Suprapubic skin (tissue), 4 donors: ENCODE data around the gene HMCN1. TPM values are rescaled to one million over a fixed set of nuclear protein-coding genes. Genes with fewer than 3 reads are reported as not detected.

ENCODE experiments used
- DNase-seq, 2 donors: peaks; one replicate each; pipeline ENCODE4 v3.0.0-alpha.2; 2019; ENCODE audit warnings: low spot score in 2 of 2
- H3K27ac ChIP-seq: fragments of 200-600 bp; sonication (generic); one replicate; pipeline ENCODE4 v1.5.1; 2019
- H3K27me3 ChIP-seq: fragments of 200-600 bp; sonication (generic); one replicate; pipeline ENCODE4 v1.5.1; 2019
- H3K36me3 ChIP-seq: fragments of 200-600 bp; sonication (generic); one replicate; pipeline ENCODE4 v1.5.1; 2019
- H3K4me1 ChIP-seq: fragments of 200-600 bp; sonication (generic); one replicate; pipeline ENCODE4 v1.5.1; 2019
- H3K4me3 ChIP-seq: fragments of 200-600 bp; sonication (generic); one replicate; pipeline ENCODE4 v1.5.1; 2019; ENCODE audit warnings: mild to moderate bottlenecking
- H3K9me3 ChIP-seq: fragments of 200-600 bp; sonication (generic); one replicate; pipeline ENCODE4 v1.5.1; 2019
- CTCF ChIP-seq, 2 donors: fragments of 200-600 bp in 1 of 2; fragments of 450-650 bp in 1 of 2; sonication (generic) in 1 of 2; IDR thresholded peaks; one replicate each; pipeline ENCODE4 v1.5.1; 2016 to 2019; ENCODE audit warnings: antibody characterized with exemption in 2 of 2, mild to moderate bottlenecking in 1 of 2, moderate library complexity in 1 of 2
- EP300 ChIP-seq: sonication (generic); formaldehyde crosslinking; IDR thresholded peaks from one replicate; pipeline ENCODE4 v1.6.1; 2017; ENCODE audit warnings: antibody characterized with exemption
- POLR2A ChIP-seq, 2 donors: fragments of 450-650 bp; IDR thresholded peaks; one replicate each; pipeline ENCODE4 v1.6.1; 2017; ENCODE audit warnings: antibody characterized with exemption in 2 of 2, mild to moderate bottlenecking in 2 of 2, moderate library complexity in 2 of 2
- POLR2AphosphoS5 ChIP-seq, 3 donors: sonication (generic); formaldehyde crosslinking; IDR thresholded peaks; one replicate each; pipeline ENCODE4 v1.6.1; 2017; ENCODE audit warnings: antibody characterized with exemption in 3 of 3
- WGBS: methylation state at CpG from one replicate; pipeline ENCODE4 v1.1.5; 2018; 5-methylcytosine and 5-hydroxymethylcytosine counted together
- total RNA-seq, 4 donors: library from RNA; depleted of rRNA; stranded (reverse); fragments of >200 nt; gene quantifications; one replicate each; pipeline ENCODE4 v1.1.0, GENCODE V29; 2016

HMCN1 gene
- total RNA-seq, 4 donors from 2014 or later: 2.2 to 5.6 (median 3.7) TPM

GRCh38 chr1:185785586-185785985, 51.4 kb downstream of the HMCN1 start:
- H3K4me3 ChIP-seq: no peak overlapping the region
- no peaks in the 10 kb centered on the region for H3K27me3 ChIP-seq
- H3K27ac ChIP-seq: no peak overlapping the region
- H3K4me1 ChIP-seq: peaks cover 10% of the 10 kb centered on the region
- WGBS: 89% methylated on average over 3 of the region's 3 CpGs
- no peak for TF ChIP-seq POLR2AphosphoS5 (IDR thresholded peaks at IDR 0.05)
- TF ChIP-seq POLR2A (IDR thresholded peaks at IDR 0.05): no peak
- no peak for TF ChIP-seq EP300
- no peak for TF ChIP-seq CTCF (IDR thresholded peaks at IDR 0.05)
- no peaks in the 10 kb centered on the region for H3K9me3 ChIP-seq
- no peak for DNase-seq
- no peaks in the 10 kb centered on the region for H3K36me3 ChIP-seq

- no peak overlapping the region for H3K27ac ChIP-seq
- DNase-seq: no peak
- no peaks in the 10 kb centered on the region for H3K9me3 ChIP-seq
- TF ChIP-seq POLR2A (IDR thresholded peaks at IDR 0.05): no peak
- no peak for TF ChIP-seq POLR2AphosphoS5 (IDR thresholded peaks at IDR 0.05)
- no peak for TF ChIP-seq EP300
- no peak for TF ChIP-seq CTCF (IDR thresholded peaks at IDR 0.05)
- WGBS: 92% methylated on average over 3 of the region's 3 CpGs
- H3K4me3 ChIP-seq: no peak overlapping the region
- H3K36me3 ChIP-seq: no peaks in the 10 kb centered on the region
- H3K27me3 ChIP-seq: no peaks in the 10 kb centered on the region
- H3K4me1 ChIP-seq: peaks cover 11% of the 10 kb centered on the region
These were observed 52.3 kb downstream of the HMCN1 start for GRCh38 chr1:185786524-185786923.

GRCh38 chr1:185787238-185787637, 53.0 kb downstream of the HMCN1 start:
- Histone ChIP-seq H3K4me3 (no peak overlapping the region), H3K27me3 (no peaks in the 10 kb centered on the region), H3K36me3 (no peaks in the 10 kb centered on the region), H3K27ac (no peak overlapping the region), H3K9me3 (no peaks in the 10 kb centered on the region), H3K4me1 (peaks cover 11% of the 10 kb centered on the region)
- DNase-seq: no peak
- no peak for TF ChIP-seq EP300
- TF ChIP-seq POLR2A (IDR thresholded peaks at IDR 0.05): no peak
- TF ChIP-seq POLR2AphosphoS5 (IDR thresholded peaks at IDR 0.05): no peak
- TF ChIP-seq CTCF (IDR thresholded peaks at IDR 0.05): no peak
- 90% methylated on average over 2 of the region's 2 CpGs for WGBS

GRCh38 chr1:185788386-185788785, 54.2 kb downstream of the HMCN1 start:
- TF ChIP-seq POLR2AphosphoS5 (IDR thresholded peaks at IDR 0.05): no peak
- no peak for TF ChIP-seq POLR2A (IDR thresholded peaks at IDR 0.05)
- no peak for TF ChIP-seq EP300
- TF ChIP-seq CTCF (IDR thresholded peaks at IDR 0.05): no peak
- Histone ChIP-seq H3K27me3 (no peaks in the 10 kb centered on the region), H3K9me3 (no peaks in the 10 kb centered on the region), H3K4me3 (no peak overlapping the region), H3K27ac (no peak overlapping the region), H3K4me1 (peaks cover 11% of the 10 kb centered on the region), H3K36me3 (no peaks in the 10 kb centered on the region)
- no peak for DNase-seq
- 53% methylated on average over 3 of the region's 3 CpGs for WGBS

GRCh38 chr1:185789501-185790193, 55.5 kb downstream of the HMCN1 start:
- peak overlapping the region; percentile 21 for H3K27ac ChIP-seq
- H3K4me3 ChIP-seq: no peak overlapping the region
- DNase-seq: no peak
- no peak for TF ChIP-seq EP300
- TF ChIP-seq POLR2AphosphoS5 (IDR thresholded peaks at IDR 0.05): no peak
- no peak for TF ChIP-seq CTCF (IDR thresholded peaks at IDR 0.05)
- TF ChIP-seq POLR2A (IDR thresholded peaks at IDR 0.05): no peak
- no peaks in the 10 kb centered on the region for H3K27me3 ChIP-seq
- 63% methylated on average over 2 of the region's 2 CpGs for WGBS
- peaks cover 11% of the 10 kb centered on the region for H3K4me1 ChIP-seq
- no peaks in the 10 kb centered on the region for H3K9me3 ChIP-seq
- no peaks in the 10 kb centered on the region for H3K36me3 ChIP-seq
